GM21825 (cell line): Measurements from ENCODE around the gene TBC1D22A.
A peak's percentile ranks its signal among the peaks of the same experiment; 100 is the strongest.
"Not testable (repeated sequence)": the region's sequence is repeated elsewhere in the genome, so short reads cannot be mapped to it uniquely, and the experiment has no call there.

Experiments used
- ATAC-seq: cut with Tn5 transposase; IDR thresholded peaks from one replicate; pipeline ENCODE4 v1.9.1; 2021; ENCODE audit warnings: mild to moderate bottlenecking, moderate library complexity; ENCODE audit not compliant: unreplicated experiment

Gene TBC1D22A

GRCh38 chr22:46967445-46968358, 205.3 kb downstream of the TBC1D22A start:
- no peak for ATAC-seq

GRCh38 chr22:46968359-46968740, 205.9 kb downstream of the TBC1D22A start:
- ATAC-seq = no peak

- no peak for ATAC-seq
These were observed 206.4 kb downstream of the TBC1D22A start for GRCh38 chr22:46968848-46969247.

GRCh38 chr22:46969491-46969890, 207.0 kb downstream of the TBC1D22A start:
- peak; percentile 87 for ATAC-seq

GRCh38 chr22:46969961-46970360, 207.5 kb downstream of the TBC1D22A start:
- ATAC-seq = peak; percentile 26

GRCh38 chr22:46970411-46971098, 208.1 kb downstream of the TBC1D22A start:
- no peak for ATAC-seq

- ATAC-seq = no peak
These were observed 208.8 kb downstream of the TBC1D22A start for GRCh38 chr22:46971099-46971763.

GRCh38 chr22:46971764-46972125, 209.3 kb downstream of the TBC1D22A start:
- ATAC-seq = no peak

GRCh38 chr22:46972256-46972655, 209.8 kb downstream of the TBC1D22A start:
- ATAC-seq = no peak

- ATAC-seq = no peak
These were observed 210.7 kb downstream of the TBC1D22A start for GRCh38 chr22:46972901-46973831.

- no peak for ATAC-seq
These were observed 211.6 kb downstream of the TBC1D22A start for GRCh38 chr22:46974077-46974476.

- ATAC-seq = no peak
These were observed 212.5 kb downstream of the TBC1D22A start for GRCh38 chr22:46974631-46975585.

GRCh38 chr22:46976143-46976542, 213.7 kb downstream of the TBC1D22A start:
- no peak for ATAC-seq

- ATAC-seq = no peak
These were observed 214.1 kb downstream of the TBC1D22A start for GRCh38 chr22:46976598-46976997.

- ATAC-seq = no peak
These were observed 215.3 kb downstream of the TBC1D22A start for GRCh38 chr22:46977656-46978343.

- not testable (repeated sequence) for ATAC-seq
These were observed 216.2 kb downstream of the TBC1D22A start for GRCh38 chr22:46978668-46979067.

GRCh38 chr22:46979506-46979905, 217.1 kb downstream of the TBC1D22A start:
- no peak for ATAC-seq

- no peak for ATAC-seq
These were observed 217.9 kb downstream of the TBC1D22A start for GRCh38 chr22:46980392-46980791.

- no peak for ATAC-seq
These were observed 220.2 kb downstream of the TBC1D22A start for GRCh38 chr22:46982635-46983034.
